H1 (cell line): Measurements from ENCODE around the gene NME3. TPM values are rescaled to one million over a fixed set of nuclear protein-coding genes. Genes with fewer than 3 reads are reported as not detected.

Source experiments
- HDAC2 ChIP-seq, 2 experiments: fragments of 300-600 bp in 1 of 2; sonication (generic) in 1 of 2; IDR thresholded peaks; 2 replicates each; pipeline ENCODE4 v1.6.1; 2011 to 2012; ENCODE audit warnings: low read depth in 2 of 2, low read length in 2 of 2, mild to moderate bottlenecking in 2 of 2, moderate library complexity in 2 of 2, borderline replicate concordance in 1 of 2, inconsistent platforms in 1 of 2
- SP4 ChIP-seq: IDR thresholded peaks from 2 replicates; pipeline ENCODE4 v1.6.1; 2012; ENCODE audit warnings: low read length, inconsistent platforms
- polyA plus RNA-seq, 7 experiments: library from polyadenylated mRNA; depleted of rRNA in 3 of 7; stranded (reverse) in 5 of 7; unstranded in 2 of 7; fragments of >200 nt in 5 of 7; fragments of 200-250 nt in 2 of 7; gene quantifications; 1 replicate in 5 of 7; 2 replicates in 1 of 7; 4 replicates in 1 of 7; pipeline versions ENCODE4 v1.2.1 to v1.2.3, GENCODE V29; 2011 to 2013; ENCODE audit warnings: missing spikeins in 2 of 7, mixed read lengths in 2 of 7
- total RNA-seq: library from RNA; stranded (reverse); fragmentation: NEBNext Ultra II Directional; extraction: Animal tissue kit (Norgen Biotek cat#: 25700); gene quantifications from 2 replicates; pipeline ENCODE4 v1.2.1, GENCODE V29; 2021

The NME3 gene
- total and polyA plus RNA-seq, 2 of the 8 experiments (the other 6 are each of a cell fraction or from before 2014, with no cell fraction given): 72.5 to 163 TPM

DNA sequence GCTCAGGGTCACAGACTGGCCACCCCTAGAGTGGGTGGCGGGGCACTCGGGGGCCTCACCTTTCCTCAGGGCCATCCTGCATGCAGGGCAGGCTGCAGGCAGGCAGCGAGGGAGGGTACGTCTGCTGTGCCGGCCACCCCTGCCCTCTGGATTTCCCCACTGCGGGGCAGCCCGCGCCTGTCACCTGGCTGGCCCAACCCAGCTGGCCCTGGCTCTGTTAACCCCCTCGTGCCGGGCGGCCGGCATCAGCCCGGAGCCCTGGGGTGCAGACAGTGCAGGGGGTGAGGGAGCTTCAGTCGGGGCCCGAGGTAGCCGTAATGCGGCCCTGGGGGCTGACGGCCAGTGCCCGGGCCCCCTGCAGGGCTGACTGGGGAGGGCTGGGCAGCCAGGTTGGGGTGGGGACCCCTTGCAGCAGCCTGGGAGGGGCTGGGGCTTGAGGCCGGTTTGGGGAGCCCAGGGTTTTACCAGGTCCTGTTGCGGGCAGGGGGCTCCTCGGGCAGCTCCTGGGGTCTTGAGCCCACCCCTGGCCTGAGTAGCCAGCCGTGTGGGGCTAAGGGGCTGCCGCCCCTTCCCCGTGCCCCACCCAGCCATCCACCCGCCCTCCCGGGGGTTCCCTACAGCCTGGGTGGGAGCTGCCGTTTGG, 22.4 kb upstream of the NME3 start, which contains the start of gene IGFALS (continued):
- TF ChIP-seq SP4 (no peak), HDAC2 (IDR thresholded peaks at IDR 0.05; ENCODE audit: borderline replicate concordance in 1 of 2, low read depth in 2 of 2, low read length in 2 of 2) (no peak)
